ENCODE measurements around the gene SLC1A5. TPM values are rescaled to one million over a fixed set of nuclear protein-coding genes. Genes with fewer than 3 reads are reported as not detected.

SLC1A5 gene
- total and polyA plus RNA-seq, 5 experiments from 2014 or later, result 2.5 to 8.2 (median 6.1) TPM

DNA sequence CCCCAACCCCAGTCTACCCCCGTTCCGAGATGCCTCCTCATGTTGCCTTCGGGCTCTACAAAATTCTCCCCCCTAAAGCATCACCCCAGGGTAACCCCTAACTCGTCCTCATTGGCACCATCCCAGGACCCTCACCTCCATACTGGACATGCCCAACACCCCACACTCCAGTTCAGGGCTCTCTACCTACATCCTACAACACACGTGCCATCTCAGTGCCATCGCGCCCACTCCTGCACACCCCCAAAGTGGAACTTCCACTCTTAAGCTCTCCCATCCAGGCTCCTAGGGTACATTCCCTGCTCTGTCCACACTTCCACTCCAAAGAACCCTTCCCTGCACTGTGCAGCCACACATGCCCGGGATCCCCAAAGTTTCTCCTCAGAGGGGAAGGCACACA lies 43.4 kb downstream of the SLC1A5 start:
- H3K4me3 Mint-ChIP-seq, result peak overlapping the region; percentile 87 to 94 (median 90)
- peak overlapping the region; percentile 72 to 95 (median 88) for H3K27ac Mint-ChIP-seq

DNA sequence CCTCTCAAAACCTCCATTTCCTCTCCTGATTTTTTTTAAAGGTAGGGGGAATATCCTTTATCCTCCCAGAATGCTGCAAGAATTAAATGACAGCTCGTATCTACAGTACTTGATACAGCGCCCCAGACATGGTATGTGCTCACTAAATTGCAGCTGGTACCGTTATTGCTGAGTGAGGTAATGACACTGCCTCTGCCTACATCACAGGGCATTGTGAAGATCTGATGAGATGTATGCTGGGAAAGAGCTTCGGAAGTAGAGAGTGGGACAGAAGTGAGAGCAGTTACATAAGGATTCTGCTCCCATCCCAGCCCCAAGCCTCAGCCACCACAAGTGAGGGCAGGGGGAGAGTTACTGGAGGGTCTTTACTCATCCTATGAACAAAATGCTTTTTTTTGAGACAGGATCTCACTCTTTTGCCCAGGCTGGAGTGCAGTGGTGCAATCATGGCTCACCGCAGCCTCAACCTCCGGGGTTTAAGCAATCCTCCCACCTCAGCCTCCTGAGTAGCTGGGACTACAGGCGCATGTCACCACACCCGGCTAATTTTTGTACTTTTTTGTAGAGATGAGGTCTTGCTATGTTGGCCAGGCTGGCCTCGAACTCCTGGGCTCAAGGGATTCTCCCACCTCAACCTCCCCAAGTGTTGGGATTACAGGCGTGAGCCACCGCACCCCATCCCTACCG lies 44.2 kb downstream of the SLC1A5 start:
- no peaks in the 10 kb centered on the region for H3K27me3 Mint-ChIP-seq
- peaks cover 0 to 22% (median 2%) of the 10 kb centered on the region in 3 donors for H3K36me3 Mint-ChIP-seq
- H3K27ac Mint-ChIP-seq, result peak overlapping the region; percentile 15 to 92 (median 77)
- ATAC-seq (no peak), DNase-seq (no peak)
- POLR2A ChIA-PET, result interaction anchor here (0.6 to 1.1 kb wide), 4 partner anchors 20 to 1648 kb away, joined by 3 to 4 read pairs (median 4); no protein-coding TSS in a partner anchor
- peaks cover 36 to 78% (median 73%) of the 10 kb centered on the region in 4 donors for H3K4me1 Mint-ChIP-seq
- no peaks in the 10 kb centered on the region for H3K9me3 Mint-ChIP-seq
- H3K4me3 Mint-ChIP-seq, result peak overlapping the region; percentile 87 to 94 (median 90)

More for the DNA sequence above, 43.4 kb downstream of the SLC1A5 start:
- POLR2A ChIA-PET, result interaction anchor here (0.6 to 1.4 kb wide), 6 partner anchors 13 to 145 kb away, joined by 3 to 4 read pairs (median 4); no protein-coding TSS in a partner anchor
- peaks cover 33 to 72% (median 67%) of the 10 kb centered on the region in 4 donors for H3K4me1 Mint-ChIP-seq
- H3K9me3 Mint-ChIP-seq, result no peaks in the 10 kb centered on the region
- ATAC-seq (no peak), DNase-seq (no peak)
- H3K36me3 Mint-ChIP-seq, result peaks cover 0 to 23% (median 2%) of the 10 kb centered on the region in 3 donors
- H3K27me3 Mint-ChIP-seq, result no peaks in the 10 kb centered on the region

DNA sequence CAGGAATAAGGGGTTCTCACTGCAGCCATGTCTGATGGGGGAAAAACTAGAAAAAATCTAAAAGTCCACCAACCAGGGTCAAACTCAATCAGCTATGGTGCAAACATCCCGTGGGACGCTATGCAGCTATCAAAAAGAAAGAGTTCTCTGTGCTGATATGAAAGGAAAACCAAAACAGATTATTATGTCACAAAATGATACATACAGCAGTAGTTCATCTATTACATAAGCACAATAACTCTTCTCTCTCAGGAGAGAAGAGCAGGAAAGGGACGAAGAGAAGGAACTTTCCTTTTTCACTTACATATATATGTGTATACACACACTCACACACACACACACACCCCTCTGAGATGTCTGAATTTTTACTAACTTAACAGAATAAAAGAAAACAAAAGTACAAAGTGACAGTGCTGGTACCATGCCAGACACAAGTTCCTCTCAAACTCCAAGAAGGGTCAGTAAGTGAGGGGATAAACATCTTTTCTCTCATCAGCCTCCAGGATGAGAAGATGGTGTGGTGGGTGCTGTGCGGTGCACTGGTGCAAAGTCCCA lies 45.4 kb downstream of the SLC1A5 start:
- H3K4me1 Mint-ChIP-seq, result peaks cover 37 to 71% (median 68%) of the 10 kb centered on the region in 4 donors
- H3K4me3 Mint-ChIP-seq, result peak overlapping the region in 7 of 10 donors; percentile 14 to 48 (median 22)
- no peak for ATAC-seq
- no peaks in the 10 kb centered on the region for H3K27me3 Mint-ChIP-seq
- peaks cover 0 to 26% (median 2%) of the 10 kb centered on the region in 3 donors for H3K36me3 Mint-ChIP-seq
- no peak for DNase-seq
- peak overlapping the region in 2 of 10 donors; percentile 2 to 57 for H3K27ac Mint-ChIP-seq
- POLR2A ChIA-PET, result interaction anchor here (1.0 kb wide), 1 partner anchor 13 kb away, joined by 3 read pairs; no protein-coding TSS in a partner anchor
- no peaks in the 10 kb centered on the region for H3K9me3 Mint-ChIP-seq

DNA sequence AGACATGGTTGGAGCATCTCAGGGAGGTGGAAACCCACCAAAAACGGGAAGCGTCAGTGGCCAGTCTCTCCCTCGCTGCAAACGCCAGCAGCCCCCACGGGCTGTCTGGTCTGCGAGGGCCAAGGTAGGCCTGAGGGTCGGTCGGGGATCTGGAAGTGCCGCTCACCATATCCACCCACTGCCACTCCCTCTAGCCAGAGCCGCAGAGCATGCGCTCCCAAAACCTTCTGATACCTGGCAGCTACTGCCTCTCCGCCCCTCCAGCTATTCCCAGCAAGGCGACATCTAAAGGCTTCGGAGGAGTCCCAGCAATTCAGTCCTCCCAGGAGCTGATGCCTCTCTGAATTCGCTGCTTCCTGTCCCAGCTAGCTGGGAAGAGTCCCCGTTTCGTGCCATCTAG lies 46.9 kb downstream of the SLC1A5 start:
- Mint-ChIP-seq H3K27ac (peak overlapping the region in 3 of 10 donors; percentile 5 to 67 (median 25)), H3K27me3 (no peaks in the 10 kb centered on the region), H3K4me3 (no peak overlapping the region), H3K36me3 (peaks cover 0 to 40% (median 4%) of the 10 kb centered on the region in 3 donors), H3K9me3 (no peaks in the 10 kb centered on the region), H3K4me1 (peaks cover 32 to 59% (median 56%) of the 10 kb centered on the region in 4 donors)
- POLR2A ChIA-PET, result interaction anchor here (0.6 to 1.2 kb wide), 2 partner anchors 19 to 132 kb away, joined by 3 read pairs; no protein-coding TSS in a partner anchor
- DNase-seq, result no peak
- no peak for ATAC-seq

GRCh38 chr19:46739290-46739771 lies 49.1 kb downstream of the SLC1A5 start:
- H3K27me3 Mint-ChIP-seq, result no peaks in the 10 kb centered on the region
- H3K36me3 Mint-ChIP-seq, result peaks cover 0 to 51% (median 4%) of the 10 kb centered on the region in 3 donors
- no peak for DNase-seq
- no peak overlapping the region for H3K4me3 Mint-ChIP-seq
- no peaks in the 10 kb centered on the region for H3K9me3 Mint-ChIP-seq
- POLR2A ChIA-PET, result no interaction called here
- H3K27ac Mint-ChIP-seq, result peak overlapping the region in 4 of 10 donors; percentile 24 to 86 (median 62)
- no peak for ATAC-seq
- H3K4me1 Mint-ChIP-seq, result peaks cover 23 to 46% (median 43%) of the 10 kb centered on the region in 4 donors

- DNase-seq (no peak), ATAC-seq (no peak)
- no peak overlapping the region for H3K4me3 Mint-ChIP-seq
- H3K36me3 Mint-ChIP-seq, result peaks cover 0 to 64% (median 4%) of the 10 kb centered on the region in 3 donors
- H3K27ac Mint-ChIP-seq, result peak overlapping the region in 1 of 10 donors; percentile 56
- H3K4me1 Mint-ChIP-seq, result peaks cover 20 to 31% (median 29%) of the 10 kb centered on the region in 4 donors
- no peaks in the 10 kb centered on the region for H3K27me3 Mint-ChIP-seq
- POLR2A ChIA-PET, result no interaction called here
- no peaks in the 10 kb centered on the region for H3K9me3 Mint-ChIP-seq
These were observed 50.6 kb downstream of the SLC1A5 start for GRCh38 chr19:46737761-46738171.

GRCh38 chr19:46737298-46737654 lies 51.1 kb downstream of the SLC1A5 start:
- Mint-ChIP-seq H3K36me3 (peaks cover 0 to 62% (median 4%) of the 10 kb centered on the region in 3 donors), H3K27ac (peak overlapping the region in 1 of 10 donors; percentile 56), H3K9me3 (no peaks in the 10 kb centered on the region), H3K4me3 (no peak overlapping the region), H3K27me3 (no peaks in the 10 kb centered on the region), H3K4me1 (peaks cover 20 to 28% (median 25%) of the 10 kb centered on the region in 4 donors)
- DNase-seq, result no peak
- POLR2A ChIA-PET, result no interaction called here
- no peak for ATAC-seq

DNA sequence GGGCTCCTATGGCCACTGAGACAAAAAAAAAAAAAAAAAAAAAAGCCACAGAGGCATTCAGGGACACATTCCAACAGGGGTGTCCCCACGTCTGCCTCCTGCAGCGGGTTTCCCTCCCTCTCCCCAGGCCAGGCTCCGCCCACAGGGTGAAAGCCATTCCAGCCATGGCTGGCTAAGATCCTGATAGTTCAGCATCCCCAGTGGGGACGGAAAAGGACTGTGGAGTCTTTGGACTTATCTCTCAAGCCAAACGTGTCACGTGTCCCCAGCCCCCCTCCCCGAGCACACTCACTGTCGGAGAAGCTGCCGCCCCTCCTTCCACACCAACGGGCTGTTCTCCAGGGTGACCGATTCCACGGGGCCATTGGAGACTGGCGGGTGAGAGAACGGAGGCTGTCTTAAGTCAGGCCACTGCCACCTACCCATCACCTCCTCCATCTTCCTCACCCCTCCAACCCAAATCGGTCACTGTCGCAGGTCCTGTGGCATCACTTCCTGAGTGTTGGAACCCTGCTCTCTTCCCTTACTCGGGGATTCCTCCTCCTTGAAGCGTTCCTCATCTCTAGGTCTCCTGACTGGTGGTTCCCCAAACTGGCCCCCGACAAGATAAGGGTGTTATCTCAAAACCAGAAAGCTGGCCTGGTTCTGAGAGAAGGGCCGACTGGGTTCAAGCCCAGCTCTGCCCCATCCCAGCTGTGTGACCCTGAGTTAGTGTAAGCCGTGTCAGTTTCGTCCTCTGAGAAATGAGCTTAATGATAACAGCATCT lies 51.7 kb downstream of the SLC1A5 start:
- POLR2A ChIA-PET, result no interaction called here
- DNase-seq, result no peak
- peaks cover 0 to 63% (median 4%) of the 10 kb centered on the region in 3 donors for H3K36me3 Mint-ChIP-seq
- ATAC-seq, result no peak
- H3K9me3 Mint-ChIP-seq, result no peaks in the 10 kb centered on the region
- H3K4me1 Mint-ChIP-seq, result peaks cover 16 to 26% (median 22%) of the 10 kb centered on the region in 4 donors
- H3K27ac Mint-ChIP-seq, result no peak overlapping the region
- H3K4me3 Mint-ChIP-seq, result no peak overlapping the region
- H3K27me3 Mint-ChIP-seq, result no peaks in the 10 kb centered on the region

GRCh38 chr19:46733690-46734292 lies 54.6 kb downstream of the SLC1A5 start:
- Mint-ChIP-seq H3K27me3 (no peaks in the 10 kb centered on the region), H3K27ac (no peak overlapping the region), H3K4me1 (peaks cover 9 to 17% (median 13%) of the 10 kb centered on the region in 4 donors), H3K36me3 (peaks cover 0 to 78% (median 3%) of the 10 kb centered on the region in 3 donors), H3K4me3 (no peak overlapping the region), H3K9me3 (no peaks in the 10 kb centered on the region)
- ATAC-seq (no peak), DNase-seq (no peak)
- POLR2A ChIA-PET, result interaction anchor here (0.7 kb wide), 1 partner anchor 8 kb away, joined by 3 read pairs; no protein-coding TSS in a partner anchor

GRCh38 chr19:46732966-46733689 lies 55.3 kb downstream of the SLC1A5 start:
- no peak for DNase-seq
- H3K9me3 Mint-ChIP-seq, result no peaks in the 10 kb centered on the region
- H3K4me1 Mint-ChIP-seq, result peaks cover 14 to 21% (median 16%) of the 10 kb centered on the region in 4 donors
- H3K27ac Mint-ChIP-seq, result peak overlapping the region in 1 of 10 donors; percentile 25
- H3K27me3 Mint-ChIP-seq, result no peaks in the 10 kb centered on the region
- no peak for ATAC-seq
- H3K4me3 Mint-ChIP-seq, result no peak overlapping the region
- POLR2A ChIA-PET, result interaction anchor here (0.7 kb wide), 1 partner anchor 9 kb away, joined by 3 read pairs; no protein-coding TSS in a partner anchor
- H3K36me3 Mint-ChIP-seq, result peaks cover 0 to 74% (median 5%) of the 10 kb centered on the region in 3 donors

DNA sequence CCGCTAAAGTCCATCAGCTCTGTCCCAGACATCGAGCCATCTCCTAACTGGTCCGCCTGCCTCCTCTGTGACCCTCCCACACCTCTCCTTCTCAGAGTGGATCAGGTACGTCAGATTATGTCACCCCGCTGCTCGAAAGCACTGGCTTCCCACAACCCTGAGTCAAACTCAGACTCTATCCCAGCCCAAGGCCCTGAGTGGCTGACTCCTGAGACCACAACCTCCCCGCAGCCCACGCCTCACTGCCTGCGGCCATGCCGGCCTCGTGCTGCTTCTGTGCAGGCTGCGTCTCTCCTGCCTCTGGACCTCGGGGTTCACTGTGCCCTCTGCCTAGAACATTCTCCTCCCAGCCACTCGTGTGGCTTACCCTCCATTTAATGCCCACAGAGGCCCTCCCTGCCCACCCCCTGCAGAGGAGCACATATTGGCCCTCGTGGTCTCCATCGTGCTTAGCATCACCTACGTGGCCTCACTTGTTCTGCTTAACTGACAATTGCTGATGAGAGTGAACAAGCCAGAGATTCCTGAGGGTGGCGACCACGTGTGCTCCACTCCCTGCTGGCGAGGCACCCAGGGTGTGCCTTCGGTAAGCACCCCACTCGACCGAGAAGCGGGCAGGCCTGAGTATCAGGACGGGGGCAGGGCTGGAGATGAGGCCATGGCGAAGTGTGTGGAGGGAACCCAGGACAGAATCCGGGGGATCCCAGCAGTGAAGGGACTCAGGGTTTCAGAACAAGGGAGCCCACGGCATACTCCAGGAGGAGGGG lies 56.0 kb downstream of the SLC1A5 start:
- ATAC-seq (no peak), DNase-seq (no peak)
- peaks cover 0 to 70% (median 5%) of the 10 kb centered on the region in 3 donors for H3K36me3 Mint-ChIP-seq
- POLR2A ChIA-PET, result interaction anchor here (0.5 to 1.2 kb wide), 2 partner anchors 13 to 1202 kb away, joined by 3 read pairs; no protein-coding TSS in a partner anchor
- H3K4me3 Mint-ChIP-seq, result no peak overlapping the region
- peak overlapping the region in 2 of 10 donors; percentile 15 to 25 for H3K27ac Mint-ChIP-seq
- peaks cover 14 to 21% (median 17%) of the 10 kb centered on the region in 4 donors for H3K4me1 Mint-ChIP-seq
- no peaks in the 10 kb centered on the region for H3K9me3 Mint-ChIP-seq
- no peaks in the 10 kb centered on the region for H3K27me3 Mint-ChIP-seq
